IPS-20b (cell line): Measurements from ENCODE around the gene RAET1L.

Source experiments
- H3K27ac ChIP-seq: one replicate; pipeline ENCODE4 v1.5.1; 2013; ENCODE audit warnings: low read length
- H3K27me3 ChIP-seq: 2 replicates; pipeline ENCODE4 v1.6.1; 2013; ENCODE audit warnings: mild to moderate bottlenecking, low read length, inconsistent platforms; ENCODE audit not compliant: insufficient read depth
- H3K36me3 ChIP-seq: 2 replicates; pipeline ENCODE4 v1.6.1; 2013; ENCODE audit warnings: low read depth, mild to moderate bottlenecking, inconsistent platforms, low read length, moderate library complexity; ENCODE audit not compliant: insufficient read depth
- H3K4me1 ChIP-seq: 2 replicates; pipeline ENCODE4 v1.6.1; 2013; ENCODE audit warnings: mild to moderate bottlenecking, control low read depth, inconsistent platforms, low read length, moderate library complexity; ENCODE audit not compliant: insufficient read depth
- H3K4me3 ChIP-seq: 2 replicates; pipeline ENCODE4 v1.5.1; 2013; ENCODE audit warnings: mild to moderate bottlenecking, low read length, inconsistent platforms
- H3K9ac ChIP-seq: 2 replicates; pipeline ENCODE4 v1.6.1; 2013; ENCODE audit warnings: low read depth, mild to moderate bottlenecking, inconsistent platforms, low read length, moderate library complexity
- H3K9me3 ChIP-seq: 2 replicates; pipeline ENCODE4 v1.6.1; 2013; ENCODE audit warnings: mild to moderate bottlenecking, low read depth, low read length, inconsistent platforms; ENCODE audit not compliant: insufficient read depth

RAET1L gene

DNA sequence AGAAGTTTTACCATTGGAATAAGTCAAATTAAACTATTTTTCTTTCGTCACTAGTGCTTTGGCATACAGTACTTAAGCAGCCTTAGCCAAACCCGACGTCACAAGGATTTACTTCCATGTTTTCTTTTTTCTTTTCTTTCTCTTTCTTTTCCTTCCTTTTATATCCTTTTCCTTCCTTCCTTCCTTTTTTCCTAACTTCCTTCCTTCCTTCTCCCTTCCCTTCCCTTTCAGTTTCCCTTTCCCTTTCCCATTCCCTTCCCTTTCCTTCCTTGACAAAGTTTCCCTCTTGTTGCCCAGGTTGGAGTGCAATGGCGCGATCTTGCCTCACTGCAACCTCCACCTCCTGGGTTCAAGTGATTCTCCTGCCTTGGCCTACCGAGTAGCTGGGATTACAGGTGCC is 33.7 kb upstream of the RAET1L start:
- Histone ChIP-seq H3K27me3 (peaks cover 12% of the 10 kb centered on the region; the same call in 1 of the 2 replicates), H3K9me3 (no peaks in the 10 kb centered on the region), H3K4me3 (no peak overlapping the region), H3K36me3 (no peaks in the 10 kb centered on the region), H3K9ac (no peak overlapping the region), H3K4me1 (no peaks in the 10 kb centered on the region), H3K27ac (no peak overlapping the region)

DNA sequence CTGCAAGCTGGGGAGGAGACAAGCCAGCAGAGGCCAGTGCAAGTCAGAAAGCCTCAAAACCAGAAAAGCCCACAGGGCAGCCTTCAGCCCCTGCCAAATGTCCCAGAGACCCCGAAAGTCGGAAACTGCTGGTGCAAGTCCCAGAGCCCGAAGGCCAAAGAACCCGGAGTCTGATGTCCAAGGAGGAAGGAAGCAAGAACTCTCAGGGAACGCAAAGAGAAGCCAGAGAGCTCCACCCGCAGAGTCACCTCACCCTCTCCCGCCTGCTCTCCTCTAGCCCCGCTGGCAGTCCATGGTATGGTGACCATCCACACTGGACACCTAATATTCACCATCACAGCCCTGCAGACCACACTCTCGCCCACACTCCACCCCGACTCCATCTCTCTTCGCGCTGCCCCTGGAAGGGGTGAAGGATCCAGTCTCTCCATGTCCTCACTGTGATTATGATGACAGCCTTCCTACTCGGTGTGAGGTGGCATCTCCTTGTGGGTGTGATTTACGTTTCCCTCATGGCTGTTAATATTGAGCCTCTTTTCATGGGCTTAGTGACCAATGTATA is 33.0 kb upstream of the RAET1L start:
- Histone ChIP-seq H3K27me3 (peaks cover 18% of the 10 kb centered on the region; the same call in 1 of the 2 replicates), H3K4me3 (no peak overlapping the region), H3K27ac (no peak overlapping the region)

DNA sequence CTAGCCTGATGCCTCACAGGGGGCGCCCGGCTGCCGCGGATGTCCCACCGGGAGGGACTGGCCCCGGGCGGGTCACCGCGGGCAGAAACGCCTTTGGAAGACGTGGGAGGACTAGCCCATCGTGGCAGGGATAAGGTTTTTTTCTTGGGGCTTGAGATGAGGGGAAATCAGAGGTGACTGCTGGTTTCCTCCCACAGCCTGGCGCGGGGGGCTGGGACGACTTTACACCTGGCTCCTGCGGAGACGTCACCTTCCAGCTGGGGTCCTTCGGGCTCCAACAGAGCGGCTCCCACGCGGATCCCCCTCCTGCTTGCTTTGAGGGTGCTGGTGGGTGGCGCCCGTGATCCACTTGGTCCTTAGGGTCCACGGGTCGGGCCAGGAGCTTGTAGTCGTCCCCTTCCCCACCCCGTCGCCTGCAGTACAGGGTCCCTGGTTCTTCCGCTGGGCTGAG is 32.2 kb upstream of the RAET1L start:
- H3K9me3 ChIP-seq: no peaks in the 10 kb centered on the region

More for the DNA sequence above, 33.0 kb upstream of the RAET1L start:
- H3K36me3 ChIP-seq: no peaks in the 10 kb centered on the region
- no peaks in the 10 kb centered on the region for H3K4me1 ChIP-seq
- H3K9me3 ChIP-seq: no peaks in the 10 kb centered on the region
- H3K9ac ChIP-seq: no peak overlapping the region

DNA sequence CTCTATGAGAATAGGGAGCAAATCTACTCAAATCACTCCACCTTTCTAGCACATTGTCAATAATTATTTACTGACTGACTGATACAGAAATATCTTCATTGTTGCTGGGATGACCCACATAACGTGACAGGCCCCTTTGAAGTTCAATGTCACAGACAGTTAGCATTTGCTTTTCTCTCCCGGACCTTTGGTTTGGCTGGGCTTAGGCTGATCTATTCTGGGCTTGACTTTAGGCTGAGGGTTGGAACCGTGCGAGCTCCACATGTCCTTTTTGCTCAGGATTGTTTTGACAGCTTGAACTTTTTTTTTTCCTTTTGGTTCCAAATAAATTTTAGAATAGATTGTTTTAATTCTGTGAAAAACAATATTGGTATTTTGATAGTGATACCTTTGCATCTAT is 31.6 kb upstream of the RAET1L start:
- Histone ChIP-seq H3K4me1 (no peaks in the 10 kb centered on the region), H3K27ac (no peak overlapping the region), H3K36me3 (no peaks in the 10 kb centered on the region), H3K9me3 (no peaks in the 10 kb centered on the region; the same call in 1 of the 2 replicates), H3K4me3 (no peak overlapping the region), H3K27me3 (peaks cover 20% of the 10 kb centered on the region; the same call in 1 of the 2 replicates), H3K9ac (no peak overlapping the region)

More for the DNA sequence above, 32.2 kb upstream of the RAET1L start:
- Histone ChIP-seq H3K27me3 (peaks cover 20% of the 10 kb centered on the region; the same call in 1 of the 2 replicates), H3K27ac (no peak overlapping the region), H3K9ac (no peak overlapping the region), H3K4me1 (no peaks in the 10 kb centered on the region), H3K4me3 (no peak overlapping the region), H3K36me3 (no peaks in the 10 kb centered on the region)

DNA sequence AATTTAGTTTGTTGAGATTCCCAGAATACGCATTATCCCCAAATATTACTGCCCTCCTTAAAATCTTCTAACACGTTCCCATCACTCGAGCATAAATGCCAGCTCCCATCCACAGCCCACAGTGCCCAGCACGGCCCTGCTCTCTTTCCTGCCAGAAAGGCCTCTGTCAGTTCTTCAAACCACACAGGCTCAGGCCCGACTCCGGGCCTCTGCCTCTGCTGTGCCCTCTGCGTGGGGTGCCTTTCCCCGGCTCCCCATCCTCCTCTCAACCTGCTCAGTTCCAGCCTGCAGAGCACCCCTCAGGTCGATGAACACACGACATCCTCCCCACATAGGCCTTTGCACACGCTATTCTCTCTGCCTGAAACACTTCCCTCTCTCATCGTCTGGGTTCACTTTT is 30.8 kb upstream of the RAET1L start:
- H3K9me3 ChIP-seq: no peaks in the 10 kb centered on the region; the same call in 1 of the 2 replicates
- no peak overlapping the region for H3K27ac ChIP-seq
- no peaks in the 10 kb centered on the region for H3K4me1 ChIP-seq
- no peak overlapping the region for H3K9ac ChIP-seq
- peaks cover 20% of the 10 kb centered on the region; the same call in 1 of the 2 replicates for H3K27me3 ChIP-seq
- no peaks in the 10 kb centered on the region for H3K36me3 ChIP-seq
- H3K4me3 ChIP-seq: no peak overlapping the region

DNA sequence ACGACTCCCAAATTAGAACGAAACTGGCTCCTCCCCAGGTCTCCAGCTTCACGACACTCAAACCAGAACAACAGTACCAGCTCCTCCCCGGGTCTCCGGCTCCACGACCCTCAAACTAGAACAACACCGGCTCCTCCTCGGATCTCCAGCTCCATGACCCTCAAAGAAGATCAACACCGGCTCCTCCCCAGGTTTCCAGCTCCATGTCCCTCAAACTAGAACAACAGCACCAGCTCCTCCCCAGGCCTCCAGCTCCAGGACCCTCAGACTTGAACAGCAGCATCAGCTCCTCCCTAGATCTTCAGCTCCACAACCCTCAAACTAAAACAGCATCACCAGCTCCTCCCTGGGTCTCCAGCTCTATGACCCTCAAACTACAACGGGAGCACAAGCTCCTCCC is 29.8 kb upstream of the RAET1L start:
- Histone ChIP-seq H3K27me3 (peaks cover 20% of the 10 kb centered on the region; the same call in 1 of the 2 replicates), H3K27ac (no peak overlapping the region), H3K9me3 (no peaks in the 10 kb centered on the region; the same call in 1 of the 2 replicates), H3K4me3 (no peak overlapping the region), H3K9ac (no peak overlapping the region), H3K4me1 (no peaks in the 10 kb centered on the region), H3K36me3 (no peaks in the 10 kb centered on the region)

DNA sequence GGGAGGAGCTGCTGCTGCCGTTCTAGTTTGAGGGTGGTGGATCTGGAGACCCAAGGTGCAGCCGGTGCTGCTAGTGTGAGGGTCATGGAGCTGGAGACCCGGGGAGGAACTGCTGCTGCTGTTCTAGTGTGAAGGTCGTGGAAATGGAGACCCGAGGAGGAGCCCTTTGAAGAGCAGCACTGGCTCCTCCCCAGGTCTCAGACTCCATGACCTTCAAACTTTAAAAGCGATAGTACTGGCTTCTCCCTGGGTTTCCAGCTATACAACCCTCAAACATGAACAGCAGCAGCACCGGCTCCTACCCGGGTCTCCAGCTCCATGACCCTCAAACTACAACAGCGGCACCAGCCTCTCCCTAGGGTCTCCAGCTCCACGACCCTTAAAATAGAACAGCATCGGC is 28.1 kb upstream of the RAET1L start:
- Histone ChIP-seq H3K27ac (no peak overlapping the region), H3K9me3 (no peaks in the 10 kb centered on the region; the same call in 1 of the 2 replicates), H3K9ac (no peak overlapping the region), H3K36me3 (no peaks in the 10 kb centered on the region), H3K4me3 (no peak overlapping the region), H3K27me3 (peaks cover 20% of the 10 kb centered on the region; the same call in 1 of the 2 replicates), H3K4me1 (no peaks in the 10 kb centered on the region)

DNA sequence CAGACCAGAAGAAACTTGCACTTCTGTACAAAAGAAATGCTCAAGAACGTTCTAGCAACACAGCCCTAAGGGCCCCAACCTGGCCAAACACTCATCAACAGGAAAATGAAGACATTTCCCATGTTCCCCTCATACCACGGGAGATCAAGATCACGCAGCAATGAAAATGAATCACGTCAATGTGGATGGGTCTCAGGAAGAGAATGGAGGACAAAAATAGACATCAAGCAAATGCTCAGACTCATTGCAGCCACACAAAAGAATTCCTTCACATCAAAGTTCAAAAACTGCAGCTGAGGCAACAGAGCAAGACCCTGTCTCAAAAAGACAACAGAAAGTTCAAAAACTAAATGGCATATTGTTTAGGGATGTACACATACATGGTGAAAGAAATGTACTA is 25.5 kb upstream of the RAET1L start:
- no peak overlapping the region for H3K9ac ChIP-seq
- H3K4me1 ChIP-seq: no peaks in the 10 kb centered on the region
- H3K4me3 ChIP-seq: no peak overlapping the region
- peaks cover 20% of the 10 kb centered on the region; the same call in 1 of the 2 replicates for H3K27me3 ChIP-seq
- no peaks in the 10 kb centered on the region for H3K36me3 ChIP-seq
- no peak overlapping the region for H3K27ac ChIP-seq
- H3K9me3 ChIP-seq: no peaks in the 10 kb centered on the region; the same call in 1 of the 2 replicates

DNA sequence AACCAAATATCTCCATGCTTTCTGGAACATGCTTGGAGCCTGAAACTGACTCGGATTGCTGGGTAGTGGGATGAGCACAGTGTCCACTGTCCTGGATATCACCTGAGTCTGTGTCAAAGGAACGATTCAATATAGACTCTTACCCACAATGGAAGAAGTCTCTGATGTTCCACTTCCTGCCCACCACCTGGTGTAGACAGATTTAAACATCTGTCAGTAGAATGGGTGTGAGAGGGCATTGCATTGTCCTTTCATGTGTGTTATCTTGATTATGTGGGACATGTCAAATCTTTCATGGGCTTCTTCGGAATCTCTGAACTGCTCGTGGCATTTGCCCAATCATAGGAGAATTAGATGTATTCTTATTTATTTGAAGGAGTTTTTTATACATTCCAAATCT is 22.8 kb upstream of the RAET1L start:
- no peaks in the 10 kb centered on the region for H3K36me3 ChIP-seq
- no peak overlapping the region for H3K27ac ChIP-seq
- no peak overlapping the region for H3K9ac ChIP-seq
- H3K9me3 ChIP-seq: no peaks in the 10 kb centered on the region; the same call in 1 of the 2 replicates
- H3K4me1 ChIP-seq: no peaks in the 10 kb centered on the region
- peaks cover 4% of the 10 kb centered on the region; the same call in 1 of the 2 replicates for H3K27me3 ChIP-seq
- H3K4me3 ChIP-seq: no peak overlapping the region

DNA sequence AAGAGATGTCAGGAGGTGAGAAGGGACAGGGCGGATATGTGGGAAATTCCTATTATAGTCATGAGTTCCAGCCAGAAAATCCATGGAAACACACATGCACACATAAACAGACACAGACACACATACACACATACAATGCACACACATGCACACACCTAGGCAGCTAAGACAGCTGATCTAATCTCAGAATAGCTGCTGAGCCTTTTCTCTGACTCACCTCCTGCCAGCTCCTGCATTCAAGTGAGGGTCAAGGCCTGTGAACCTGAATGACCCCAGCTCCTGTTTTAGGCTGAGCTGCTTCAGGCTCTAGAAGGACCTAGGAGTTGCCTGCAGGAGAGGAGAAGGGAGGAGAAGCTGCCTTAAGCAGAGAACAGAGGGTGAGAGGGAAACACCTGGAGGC is 21.6 kb upstream of the RAET1L start:
- Histone ChIP-seq H3K9ac (no peak overlapping the region), H3K4me1 (no peaks in the 10 kb centered on the region), H3K36me3 (no peaks in the 10 kb centered on the region), H3K27ac (no peak overlapping the region), H3K27me3 (peaks cover 16% of the 10 kb centered on the region), H3K9me3 (no peaks in the 10 kb centered on the region), H3K4me3 (no peak overlapping the region)

DNA sequence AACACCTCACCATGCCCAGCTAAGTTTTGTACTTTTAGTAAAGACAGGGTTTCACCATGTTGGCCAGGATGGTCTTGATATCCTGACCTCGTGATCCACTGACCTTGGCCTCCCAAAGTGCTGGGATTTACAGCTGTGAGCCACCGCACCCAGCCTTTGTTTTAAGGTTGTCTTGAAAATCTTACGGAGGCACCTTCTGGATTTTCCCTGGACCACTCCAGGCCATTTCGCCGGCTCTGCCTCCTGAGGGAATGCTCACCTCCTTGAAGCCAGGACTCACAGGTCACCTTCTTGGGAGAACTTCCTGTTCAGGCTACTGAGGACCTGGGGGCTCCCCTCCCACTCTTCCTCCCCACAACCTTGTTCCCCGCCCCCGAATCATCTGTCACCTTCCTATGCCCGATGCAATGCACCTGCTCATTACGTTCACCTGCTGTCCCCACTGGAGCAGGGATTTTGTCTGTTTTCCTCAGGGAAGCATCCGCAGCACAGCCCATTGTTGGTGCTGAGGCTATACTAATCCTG is 19.4 kb upstream of the RAET1L start:
- Histone ChIP-seq H3K36me3 (no peaks in the 10 kb centered on the region), H3K9ac (no peak overlapping the region), H3K4me3 (no peak overlapping the region), H3K27ac (no peak overlapping the region), H3K27me3 (peaks cover 38% of the 10 kb centered on the region), H3K4me1 (no peaks in the 10 kb centered on the region), H3K9me3 (no peaks in the 10 kb centered on the region)
